ENCODE measurements around the gene LOXL4.

LOXL4 gene

GRCh38 chr10:98262571-98262970 lies 5.4 kb downstream of the LOXL4 start:
- DNase-seq: peak in 1 of 2 experiments; percentile 19

GRCh38 chr10:98261436-98262277 lies 6.3 kb downstream of the LOXL4 start:
- DNase-seq: no peak

GRCh38 chr10:98260752-98261151 lies 7.2 kb downstream of the LOXL4 start:
- no peak for DNase-seq

GRCh38 chr10:98260350-98260749 lies 7.6 kb downstream of the LOXL4 start:
- no peak for DNase-seq

- DNase-seq: no peak
Measured at GRCh38 chr10:98259606-98260315, 8.2 kb downstream of the LOXL4 start.

GRCh38 chr10:98258683-98259454 lies 9.1 kb downstream of the LOXL4 start:
- no peak for DNase-seq

- no peak for DNase-seq
Measured at GRCh38 chr10:98257961-98258360, 10.0 kb downstream of the LOXL4 start.

- DNase-seq: no peak
Measured at GRCh38 chr10:98257198-98257597, 10.8 kb downstream of the LOXL4 start.

- no peak for DNase-seq
Measured at GRCh38 chr10:98256692-98257091, 11.3 kb downstream of the LOXL4 start.

GRCh38 chr10:98255146-98255877 lies 12.7 kb downstream of the LOXL4 start:
- no peak for DNase-seq

- no peak for DNase-seq
Measured at GRCh38 chr10:98254234-98254974, 13.6 kb downstream of the LOXL4 start.

- no peak for DNase-seq
Measured at GRCh38 chr10:98253499-98253898, 14.5 kb downstream of the LOXL4 start.

- DNase-seq: no peak
Measured at GRCh38 chr10:98252464-98252863, 15.5 kb downstream of the LOXL4 start.

GRCh38 chr10:98251399-98251798 lies 16.6 kb downstream of the LOXL4 start:
- DNase-seq: no peak

GRCh38 chr10:98249134-98249533 lies 18.9 kb downstream of the LOXL4 start:
- no peak for DNase-seq

GRCh38 chr10:98248018-98248417 lies 20.0 kb downstream of the LOXL4 start:
- no peak for DNase-seq

- no peak for DNase-seq
Measured at GRCh38 chr10:98246911-98247805, 20.8 kb downstream of the LOXL4 start.

- DNase-seq: no peak
Measured at GRCh38 chr10:98244586-98244985, 23.4 kb downstream of the LOXL4 start.

- no peak for DNase-seq
Measured at GRCh38 chr10:98244141-98244540, 23.9 kb downstream of the LOXL4 start.

GRCh38 chr10:98242823-98243222 lies 25.2 kb downstream of the LOXL4 start:
- DNase-seq: no peak

- DNase-seq: no peak
Measured at GRCh38 chr10:98240524-98240923, 27.5 kb downstream of the LOXL4 start.

All from activated CD4-positive, alpha-beta T cell treated with anti-CD3 and anti-CD28 coated beads, Interleukin-2, amount 50 U/mL, for 48 hours (primary cell).